ENCODE data around the gene VWA5A. TPM values are rescaled to one million over a fixed set of nuclear protein-coding genes. Genes with fewer than 3 reads are reported as not detected.

Gene VWA5A
- total RNA-seq, 1 donor from 2014 or later, result 2.6 TPM

DNA sequence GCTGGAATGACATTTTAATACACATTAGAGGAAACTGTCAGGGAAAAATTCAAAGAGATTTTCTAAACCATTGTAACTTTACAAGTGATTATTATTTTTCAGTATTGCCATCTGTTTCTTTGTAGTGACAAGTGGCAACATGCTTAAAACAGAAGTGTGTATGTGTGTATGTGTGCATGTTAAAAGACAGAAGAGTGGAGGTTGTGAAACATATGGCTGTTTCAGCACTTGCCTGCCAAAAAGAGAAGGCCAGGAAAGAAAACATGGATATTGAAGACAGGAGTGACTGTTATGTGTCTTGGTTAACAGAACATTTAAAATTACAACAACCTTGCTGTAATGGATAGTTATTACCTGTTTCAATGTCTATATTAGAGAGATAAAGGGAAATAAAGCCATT, 24.3 kb upstream of the VWA5A start:
- Mint-ChIP-seq H3K9me3 (ENCODE audit: unreplicated experiment) (no peaks in the 10 kb centered on the region), H3K4me3 (ENCODE audit: unreplicated experiment) (no peak overlapping the region), H3K4me1 (ENCODE audit: low read depth, unreplicated experiment) (peaks cover 8% of the 10 kb centered on the region), H3K27ac (ENCODE audit: unreplicated experiment) (no peak overlapping the region), H3K27me3 (ENCODE audit: unreplicated experiment) (no peaks in the 10 kb centered on the region), H3K36me3 (ENCODE audit: unreplicated experiment) (no peaks in the 10 kb centered on the region)
- TF ChIP-seq, protein P1, sequence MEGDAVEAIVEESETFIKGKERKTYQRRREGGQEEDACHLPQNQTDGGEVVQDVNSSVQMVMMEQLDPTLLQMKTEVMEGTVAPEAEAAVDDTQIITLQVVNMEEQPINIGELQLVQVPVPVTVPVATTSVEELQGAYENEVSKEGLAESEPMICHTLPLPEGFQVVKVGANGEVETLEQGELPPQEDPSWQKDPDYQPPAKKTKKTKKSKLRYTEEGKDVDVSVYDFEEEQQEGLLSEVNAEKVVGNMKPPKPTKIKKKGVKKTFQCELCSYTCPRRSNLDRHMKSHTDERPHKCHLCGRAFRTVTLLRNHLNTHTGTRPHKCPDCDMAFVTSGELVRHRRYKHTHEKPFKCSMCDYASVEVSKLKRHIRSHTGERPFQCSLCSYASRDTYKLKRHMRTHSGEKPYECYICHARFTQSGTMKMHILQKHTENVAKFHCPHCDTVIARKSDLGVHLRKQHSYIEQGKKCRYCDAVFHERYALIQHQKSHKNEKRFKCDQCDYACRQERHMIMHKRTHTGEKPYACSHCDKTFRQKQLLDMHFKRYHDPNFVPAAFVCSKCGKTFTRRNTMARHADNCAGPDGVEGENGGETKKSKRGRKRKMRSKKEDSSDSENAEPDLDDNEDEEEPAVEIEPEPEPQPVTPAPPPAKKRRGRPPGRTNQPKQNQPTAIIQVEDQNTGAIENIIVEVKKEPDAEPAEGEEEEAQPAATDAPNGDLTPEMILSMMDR (IDR thresholded peaks at IDR 0.05; ENCODE audit: partially characterized antibody, unreplicated experiment), result no peak
- DNase-seq, result no peak

DNA sequence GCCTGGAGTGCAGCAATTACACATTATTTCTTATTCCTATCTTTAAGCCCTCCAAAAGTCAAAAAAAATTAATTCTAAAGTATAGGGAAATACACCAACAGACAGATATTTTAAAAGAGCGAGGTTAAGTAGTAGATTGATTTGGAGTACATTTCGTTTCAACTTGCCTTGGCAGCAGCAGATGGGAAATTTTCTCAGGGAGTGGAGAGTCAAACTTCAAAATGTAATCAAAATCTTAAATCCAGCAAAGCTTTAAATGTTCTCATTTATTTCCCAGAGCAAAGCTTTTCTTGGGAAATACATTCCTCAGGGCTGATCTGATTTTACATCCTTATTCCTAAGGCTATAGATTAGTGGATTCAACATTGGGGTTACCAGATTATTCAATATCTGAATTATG, 21.9 kb upstream of the VWA5A start:
- peaks cover 4% of the 10 kb centered on the region for H3K4me1 Mint-ChIP-seq (ENCODE audit: low read depth, unreplicated experiment)
- no peak overlapping the region for H3K4me3 Mint-ChIP-seq (ENCODE audit: unreplicated experiment)
- no peaks in the 10 kb centered on the region for H3K27me3 Mint-ChIP-seq (ENCODE audit: unreplicated experiment)
- H3K9me3 Mint-ChIP-seq (ENCODE audit: unreplicated experiment), result no peaks in the 10 kb centered on the region
- no peak for DNase-seq
- TF ChIP-seq, protein P1 (IDR thresholded peaks at IDR 0.05; ENCODE audit: partially characterized antibody, unreplicated experiment), result no peak
- no peaks in the 10 kb centered on the region for H3K36me3 Mint-ChIP-seq (ENCODE audit: unreplicated experiment)
- H3K27ac Mint-ChIP-seq (ENCODE audit: unreplicated experiment), result no peak overlapping the region

DNA sequence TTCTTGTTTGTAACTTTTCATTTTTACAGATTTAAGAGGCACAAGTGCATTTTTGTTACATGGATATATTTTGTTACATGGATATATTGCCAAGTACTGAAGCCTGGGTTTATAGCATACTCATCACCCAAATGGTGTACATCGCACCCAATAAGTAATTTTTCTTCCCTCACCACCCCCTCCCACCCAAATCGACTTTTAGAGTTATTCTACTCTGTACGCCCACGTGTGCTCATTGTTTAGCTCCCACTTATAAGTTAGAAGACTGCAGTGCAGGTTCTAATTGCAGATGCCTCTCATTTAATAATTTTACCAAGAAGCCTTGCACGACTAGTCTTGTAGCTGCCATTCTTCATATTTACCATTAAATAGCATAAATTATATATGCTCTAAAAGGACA, 20.5 kb upstream of the VWA5A start:
- TF ChIP-seq, protein P1 (IDR thresholded peaks at IDR 0.05; ENCODE audit: partially characterized antibody, unreplicated experiment), result no peak
- Mint-ChIP-seq H3K27ac (ENCODE audit: unreplicated experiment) (no peak overlapping the region), H3K36me3 (ENCODE audit: unreplicated experiment) (no peaks in the 10 kb centered on the region), H3K4me3 (ENCODE audit: unreplicated experiment) (no peak overlapping the region), H3K9me3 (ENCODE audit: unreplicated experiment) (no peaks in the 10 kb centered on the region), H3K4me1 (ENCODE audit: low read depth, unreplicated experiment) (peaks cover 4% of the 10 kb centered on the region), H3K27me3 (ENCODE audit: unreplicated experiment) (no peaks in the 10 kb centered on the region)
- DNase-seq, result no peak

DNA sequence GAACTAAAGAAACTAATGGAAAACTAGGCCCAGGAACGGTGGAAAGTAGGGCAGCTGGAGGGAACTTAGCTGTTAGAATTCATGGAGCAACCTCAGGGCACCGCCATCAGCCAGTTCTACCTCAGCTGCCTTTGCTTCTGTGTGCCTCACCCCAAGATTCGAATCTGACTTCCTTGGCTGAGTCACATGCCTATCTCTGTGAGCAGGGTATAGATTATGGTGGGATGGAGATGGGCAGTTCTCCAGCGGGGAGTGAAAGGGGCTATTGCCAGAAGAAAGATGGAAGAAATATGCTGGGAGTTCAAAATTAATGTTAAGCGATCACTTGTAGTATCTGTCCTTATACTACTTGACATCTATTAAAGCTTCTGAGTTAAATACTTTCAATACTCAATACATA, 18.9 kb upstream of the VWA5A start:
- no peaks in the 10 kb centered on the region for H3K27me3 Mint-ChIP-seq (ENCODE audit: unreplicated experiment)
- TF ChIP-seq, protein P1 (IDR thresholded peaks at IDR 0.05; ENCODE audit: partially characterized antibody, unreplicated experiment), result no peak
- H3K4me3 Mint-ChIP-seq (ENCODE audit: unreplicated experiment), result no peak overlapping the region
- no peak for DNase-seq
- no peaks in the 10 kb centered on the region for H3K36me3 Mint-ChIP-seq (ENCODE audit: unreplicated experiment)
- no peaks in the 10 kb centered on the region for H3K9me3 Mint-ChIP-seq (ENCODE audit: unreplicated experiment)
- no peaks in the 10 kb centered on the region for H3K4me1 Mint-ChIP-seq (ENCODE audit: low read depth, unreplicated experiment)
- H3K27ac Mint-ChIP-seq (ENCODE audit: unreplicated experiment), result no peak overlapping the region

DNA sequence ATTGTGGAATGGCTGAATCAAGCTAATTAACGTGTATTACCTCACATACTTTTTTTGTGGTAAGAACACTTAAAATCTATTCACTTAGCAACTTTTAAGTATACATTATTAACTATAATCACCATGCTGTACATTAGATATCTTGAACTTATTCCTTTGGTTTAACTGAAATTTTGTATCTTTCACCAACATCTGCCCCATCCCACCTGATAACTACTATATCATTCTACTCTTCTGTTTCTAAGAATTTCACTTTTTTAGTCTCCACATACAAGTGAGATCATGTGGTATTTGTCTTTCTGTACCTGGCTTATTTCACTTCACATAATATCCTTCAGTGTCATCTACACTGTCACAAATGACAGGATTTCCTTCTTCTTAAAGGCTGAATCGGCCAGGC, 17.1 kb upstream of the VWA5A start:
- no peak for DNase-seq
- H3K36me3 Mint-ChIP-seq (ENCODE audit: unreplicated experiment), result no peaks in the 10 kb centered on the region
- TF ChIP-seq, protein P1 (IDR thresholded peaks at IDR 0.05; ENCODE audit: partially characterized antibody, unreplicated experiment), result no peak
- no peaks in the 10 kb centered on the region for H3K4me1 Mint-ChIP-seq (ENCODE audit: low read depth, unreplicated experiment)
- H3K27me3 Mint-ChIP-seq (ENCODE audit: unreplicated experiment), result no peaks in the 10 kb centered on the region
- no peaks in the 10 kb centered on the region for H3K9me3 Mint-ChIP-seq (ENCODE audit: unreplicated experiment)
- H3K27ac Mint-ChIP-seq (ENCODE audit: unreplicated experiment), result no peak overlapping the region
- H3K4me3 Mint-ChIP-seq (ENCODE audit: unreplicated experiment), result no peak overlapping the region
